GM19328 (cell line): ENCODE measurements around the gene MYO9B.
"Not testable (repeated sequence)": the region's sequence is repeated elsewhere in the genome, so short reads cannot be mapped to it uniquely, and the experiment has no call there.

ENCODE experiments used
- ATAC-seq: cut with Tn5 transposase; IDR thresholded peaks from one replicate; pipeline ENCODE4 v1.9.1; 2021; ENCODE audit warnings: mild to moderate bottlenecking, moderate library complexity; ENCODE audit not compliant: unreplicated experiment

The MYO9B gene

DNA sequence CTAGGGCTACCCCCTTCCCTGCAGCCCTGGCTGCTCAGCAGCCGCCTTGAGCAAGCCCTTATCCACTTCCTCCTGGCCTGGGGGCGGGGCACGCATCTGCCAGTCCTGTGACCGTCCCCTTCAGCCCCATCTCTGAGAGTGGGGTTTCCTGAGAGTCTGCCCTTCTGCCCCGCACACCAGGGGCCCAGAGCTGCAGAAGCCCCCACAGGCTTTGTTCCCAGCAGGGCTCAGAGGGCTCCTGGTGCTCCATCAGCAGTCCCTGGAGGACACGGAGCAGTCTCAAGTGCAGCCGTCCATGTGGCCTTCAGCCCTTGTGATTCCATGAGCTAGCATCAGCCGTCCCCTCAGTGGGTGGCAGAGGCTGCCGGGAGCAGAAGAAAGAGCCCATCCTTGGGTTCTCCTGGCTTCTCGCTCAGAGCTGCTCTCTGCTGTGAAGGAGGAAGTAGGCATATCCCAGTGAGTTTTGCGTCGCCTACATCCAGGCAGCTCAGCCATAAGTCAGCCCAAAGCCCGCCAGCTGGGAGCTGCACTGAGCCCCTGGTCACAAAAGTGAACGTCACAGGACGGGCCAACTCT lies 16.3 kb downstream of the MYO9B start:
- no peak for ATAC-seq

DNA sequence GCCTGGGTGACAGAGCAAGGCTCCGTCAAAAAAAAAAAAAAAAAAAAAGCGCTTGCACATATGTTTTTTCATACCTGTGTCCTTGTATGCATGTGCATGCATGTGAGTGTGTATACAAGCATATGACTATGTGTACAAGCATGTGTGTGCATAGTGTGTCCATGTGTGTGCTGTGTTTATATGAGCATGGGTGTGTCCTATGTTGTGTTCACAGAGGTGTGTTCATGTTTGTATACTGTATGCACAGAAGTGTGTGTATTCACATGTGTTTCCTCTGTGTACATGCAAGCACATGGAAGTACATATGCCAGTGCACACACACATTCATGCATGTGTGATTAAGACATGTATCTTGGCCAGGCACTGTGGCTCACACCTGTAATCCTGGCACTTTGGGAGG lies 17.1 kb downstream of the MYO9B start:
- no peak for ATAC-seq

DNA sequence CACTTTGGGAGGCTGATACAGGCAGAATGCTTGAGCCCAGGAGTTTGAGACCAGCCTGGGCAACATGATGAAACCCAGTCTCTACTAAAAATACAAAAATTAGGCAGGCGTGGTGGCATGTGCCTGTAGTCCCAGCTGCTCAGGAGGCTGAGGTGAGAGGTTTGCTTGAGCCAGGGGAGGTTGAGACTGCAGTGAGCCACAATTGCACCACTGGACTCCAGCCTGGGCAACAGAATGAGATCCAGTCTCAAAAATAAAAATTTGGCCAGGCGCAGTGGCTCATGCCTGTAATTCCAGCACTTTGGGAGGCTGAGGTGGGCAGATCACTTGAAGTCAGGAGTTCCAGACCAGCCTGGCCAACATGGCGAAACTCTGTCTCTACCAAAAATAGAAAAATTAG lies 19.1 kb downstream of the MYO9B start:
- not testable (repeated sequence) for ATAC-seq

DNA sequence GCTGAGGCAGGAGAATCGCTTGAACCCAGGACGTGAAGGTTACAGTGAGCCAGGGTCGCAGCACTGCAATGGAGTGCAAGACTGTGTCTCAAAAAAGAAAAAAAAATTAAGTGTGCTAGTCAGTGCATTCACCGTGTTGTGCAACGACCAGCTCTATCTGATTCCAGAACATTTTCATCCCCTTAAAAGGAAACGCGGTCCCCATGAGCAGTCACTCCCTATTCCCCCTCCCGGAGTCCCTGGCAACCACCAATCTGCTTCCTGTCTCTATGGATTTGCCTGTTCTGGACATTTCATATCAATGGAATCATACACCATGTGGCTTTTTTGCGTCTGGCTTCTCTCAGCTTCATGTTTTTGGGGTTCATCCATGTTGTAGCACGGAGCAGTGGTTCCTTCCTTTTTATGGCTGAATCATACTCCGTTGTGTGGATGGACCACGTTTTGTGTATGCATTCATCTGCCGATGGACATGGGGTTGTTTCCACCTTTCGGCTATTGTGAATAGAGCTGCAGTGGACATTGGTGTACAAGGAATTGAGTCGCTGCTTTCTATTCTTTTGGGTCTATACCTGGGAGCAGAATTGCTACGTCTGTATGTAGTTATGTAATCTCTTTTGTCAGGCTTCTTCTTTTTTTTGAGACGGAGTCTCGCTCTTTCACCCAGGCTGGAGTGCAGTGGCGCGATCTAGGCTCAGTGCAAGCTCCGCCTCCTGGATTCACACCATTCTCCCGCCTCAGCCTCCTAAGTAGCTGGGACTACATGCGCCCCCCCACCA lies 19.8 kb downstream of the MYO9B start:
- no peak for ATAC-seq

DNA sequence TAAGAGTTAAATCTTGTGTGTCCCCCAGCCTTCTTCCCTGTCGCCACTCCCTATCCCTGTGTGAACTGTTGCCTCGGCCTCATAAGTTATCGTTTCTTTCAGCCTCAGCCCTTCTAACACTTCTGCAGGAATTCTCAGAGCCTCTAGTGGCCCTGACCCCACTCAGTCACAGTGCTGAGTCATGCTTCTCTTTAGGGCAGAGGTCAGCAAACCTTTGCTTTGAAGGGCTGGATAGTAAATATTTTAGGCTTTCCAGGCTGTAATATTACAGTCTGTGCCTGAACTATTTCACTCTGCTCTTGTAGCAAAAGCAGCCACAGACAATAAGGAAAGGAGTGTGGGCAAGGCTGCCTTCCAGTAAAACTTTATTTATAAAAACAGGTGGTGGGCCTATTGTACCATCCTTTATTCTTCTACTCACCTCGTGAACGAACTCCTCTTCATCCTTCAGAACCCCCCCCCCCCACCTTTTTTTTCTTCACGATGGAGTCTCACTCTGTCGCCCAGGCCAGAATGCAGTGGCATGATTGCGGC lies 22.1 kb downstream of the MYO9B start:
- ATAC-seq: no peak

DNA sequence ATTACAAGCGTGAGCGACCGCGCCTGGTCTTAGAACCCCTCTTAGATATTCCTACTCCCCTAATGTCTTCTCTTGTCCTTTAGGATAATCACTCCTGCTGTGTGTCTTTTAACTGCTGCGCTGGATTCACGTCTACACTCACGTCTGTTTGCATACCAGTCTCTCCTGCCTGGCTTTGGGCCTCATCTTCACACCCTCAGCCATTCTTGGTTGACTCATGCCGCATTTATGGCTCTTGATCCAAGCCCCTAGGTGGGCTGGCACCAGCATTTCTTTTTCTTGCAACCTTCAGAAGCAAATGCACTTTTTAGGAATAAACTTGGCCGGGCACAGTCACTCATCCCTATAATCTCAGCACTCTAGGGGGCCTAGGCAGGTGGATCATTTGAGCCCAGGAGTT lies 22.7 kb downstream of the MYO9B start:
- no peak for ATAC-seq

DNA sequence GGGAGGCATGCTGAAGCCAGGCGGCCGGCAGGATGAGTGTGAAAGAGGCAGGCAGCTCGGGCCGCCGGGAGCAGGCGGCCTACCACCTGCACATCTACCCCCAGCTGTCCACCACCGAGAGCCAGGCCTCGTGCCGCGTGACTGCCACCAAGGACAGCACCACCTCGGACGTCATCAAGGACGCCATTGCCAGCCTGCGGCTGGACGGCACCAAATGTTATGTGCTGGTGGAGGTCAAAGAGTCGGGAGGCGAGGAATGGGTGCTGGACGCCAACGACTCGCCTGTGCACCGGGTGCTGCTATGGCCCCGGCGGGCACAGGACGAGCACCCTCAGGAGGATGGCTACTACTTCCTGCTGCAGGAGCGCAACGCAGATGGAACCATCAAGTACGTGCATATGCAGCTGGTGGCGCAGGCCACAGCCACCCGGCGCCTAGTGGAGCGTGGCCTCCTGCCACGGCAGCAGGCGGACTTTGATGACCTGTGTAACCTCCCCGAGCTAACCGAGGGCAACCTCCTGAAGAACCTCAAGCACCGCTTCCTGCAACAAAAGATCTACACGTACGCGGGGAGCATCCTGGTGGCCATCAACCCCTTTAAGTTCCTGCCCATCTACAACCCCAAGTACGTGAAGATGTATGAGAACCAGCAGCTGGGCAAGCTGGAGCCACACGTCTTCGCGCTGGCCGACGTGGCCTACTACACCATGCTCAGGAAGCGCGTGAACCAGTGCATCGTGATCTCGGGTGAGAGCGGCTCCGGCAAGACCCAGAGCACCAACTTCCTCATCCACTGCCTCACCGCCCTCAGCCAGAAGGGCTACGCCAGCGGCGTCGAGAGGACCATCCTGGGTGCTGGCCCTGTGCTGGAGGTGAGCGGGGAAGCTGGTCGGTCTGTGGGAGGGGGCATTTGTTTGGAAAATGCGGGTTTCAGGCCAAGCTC lies 26.4 kb downstream of the MYO9B start:
- ATAC-seq: no peak

DNA sequence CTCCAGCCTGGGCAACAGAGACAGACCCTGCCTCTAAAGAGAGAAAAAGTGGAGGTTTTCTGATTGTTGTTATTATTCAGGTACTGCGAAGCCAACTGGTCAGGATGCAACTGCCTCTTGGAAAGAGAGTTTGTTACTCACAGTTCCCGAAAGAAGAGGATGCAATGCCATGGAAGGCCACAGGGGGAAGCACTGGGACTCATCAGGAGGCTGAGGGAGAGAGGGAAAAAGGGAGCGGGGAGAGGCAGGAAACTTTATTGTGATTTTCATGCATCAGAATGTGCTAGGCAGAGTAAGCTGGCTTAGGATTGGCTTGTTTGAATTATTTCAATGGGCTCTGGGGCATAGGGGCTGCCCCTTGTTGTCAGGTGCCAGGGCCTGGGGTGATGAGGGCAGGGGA lies 27.6 kb downstream of the MYO9B start:
- no peak for ATAC-seq

DNA sequence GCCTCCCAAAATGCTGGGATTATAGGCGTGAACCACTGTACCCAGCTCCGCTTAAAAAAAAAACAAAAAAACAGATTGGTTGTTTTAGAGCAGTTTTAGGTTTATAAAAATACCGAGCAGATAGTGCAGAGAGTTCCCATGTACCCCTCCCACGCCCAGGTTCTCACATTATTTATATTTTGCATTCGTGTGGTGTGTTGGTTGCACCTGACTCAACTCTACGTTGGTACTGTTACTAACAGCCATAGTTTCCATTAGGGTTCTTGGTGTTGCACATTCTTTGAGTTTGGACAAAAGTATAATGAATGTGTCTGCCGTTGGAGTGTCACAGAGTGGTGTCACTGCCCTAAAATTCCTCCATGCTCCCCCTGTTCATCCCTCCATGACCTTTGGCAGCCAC lies 29.1 kb downstream of the MYO9B start:
- ATAC-seq: no peak

DNA sequence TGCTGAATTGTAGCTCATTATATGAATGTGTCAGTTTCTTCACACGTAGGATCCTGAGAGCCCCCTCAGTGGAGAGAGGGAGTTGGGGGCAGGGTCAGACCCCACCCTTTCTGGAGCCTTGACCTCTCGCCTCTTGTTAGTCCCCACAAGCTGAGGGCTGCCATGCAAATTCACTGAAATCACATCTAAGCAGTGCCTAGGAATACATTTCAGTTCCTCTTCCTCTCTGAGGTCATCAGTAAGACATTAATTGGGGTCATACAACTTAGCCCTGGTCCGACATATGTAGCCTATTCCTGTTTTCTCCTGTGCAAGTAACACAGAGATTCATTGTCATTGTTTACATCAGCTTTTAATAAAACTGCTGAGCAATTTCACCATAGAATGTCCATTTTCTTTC lies 30.0 kb downstream of the MYO9B start:
- no peak for ATAC-seq

DNA sequence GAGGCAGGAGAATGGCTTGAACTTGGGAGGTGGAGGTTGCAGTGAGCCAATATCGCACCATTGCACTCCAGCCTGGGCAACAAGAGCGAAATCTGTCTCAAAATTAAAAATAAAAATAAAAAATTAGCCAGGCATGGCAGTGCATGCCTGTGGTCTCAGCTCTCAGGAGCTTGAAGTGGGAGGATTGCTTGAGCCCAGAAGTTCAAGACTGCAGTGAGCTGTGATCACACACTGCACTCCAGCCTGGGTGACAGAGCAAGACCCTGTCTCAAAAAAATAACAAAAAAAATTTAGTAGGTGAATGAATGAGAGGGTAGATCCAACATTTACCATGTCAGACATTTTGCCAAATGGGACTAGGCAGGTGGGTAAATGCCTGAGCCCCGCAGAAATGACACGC lies 31.4 kb downstream of the MYO9B start:
- ATAC-seq: not testable (repeated sequence)

DNA sequence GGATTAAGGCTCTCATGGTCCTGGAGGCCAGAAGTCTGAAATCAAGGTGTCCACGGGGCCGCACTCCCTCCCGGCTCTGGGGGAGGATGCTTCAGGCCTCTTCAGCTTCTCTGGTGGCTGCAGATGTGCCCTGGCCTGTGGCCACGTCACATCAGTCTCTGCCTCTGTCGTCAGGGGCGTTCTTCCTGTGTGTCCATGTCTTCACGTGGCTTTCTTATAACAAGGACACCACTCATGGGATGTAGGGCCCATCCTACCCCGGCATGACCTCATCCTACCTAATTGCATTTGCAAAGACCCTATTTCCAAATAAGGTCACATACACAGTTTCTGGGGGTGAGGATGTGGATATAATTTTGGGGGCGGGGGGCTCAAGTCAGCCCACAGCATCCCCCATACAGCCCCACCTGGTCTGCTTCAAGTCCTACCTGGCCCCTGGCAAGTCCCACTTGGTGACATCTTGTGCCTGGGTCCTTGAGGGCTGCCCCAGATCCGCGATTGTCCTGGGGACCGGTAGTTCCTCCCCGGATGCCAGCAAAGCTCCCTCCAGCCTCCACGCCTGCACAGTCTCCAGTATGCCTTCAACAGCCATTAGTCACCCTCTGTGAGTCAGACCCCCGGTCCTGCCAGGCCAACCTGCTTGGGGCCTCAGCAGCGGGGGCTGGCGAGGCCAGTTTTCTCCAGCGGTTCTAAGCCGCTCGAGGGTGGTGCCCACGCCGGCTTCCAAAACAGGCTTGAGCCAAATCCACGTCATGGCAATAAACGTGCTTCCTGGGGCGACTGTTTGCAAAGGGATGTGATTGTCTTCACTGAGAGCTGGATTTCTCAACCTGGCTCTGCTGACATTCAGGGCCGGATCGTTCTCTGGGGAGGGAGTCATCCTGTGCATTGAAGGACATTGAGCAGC lies 32.2 kb downstream of the MYO9B start:
- ATAC-seq: no peak

DNA sequence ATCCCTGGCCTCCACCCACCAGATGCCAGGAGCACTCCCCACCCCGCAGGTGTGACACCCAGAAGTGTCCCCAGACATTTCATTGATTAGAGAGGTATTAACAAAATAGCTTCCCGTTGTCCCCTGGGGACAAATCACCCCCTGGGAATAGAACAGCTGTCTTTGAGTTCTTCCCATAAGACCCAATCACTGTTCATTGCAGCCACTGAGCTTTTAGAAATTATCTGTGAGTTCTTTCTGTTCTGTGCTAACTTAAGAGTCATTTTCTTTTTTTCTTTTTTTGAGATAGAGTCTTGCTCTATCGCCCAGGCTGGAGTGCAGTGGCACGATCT lies 32.8 kb downstream of the MYO9B start:
- no peak for ATAC-seq

DNA sequence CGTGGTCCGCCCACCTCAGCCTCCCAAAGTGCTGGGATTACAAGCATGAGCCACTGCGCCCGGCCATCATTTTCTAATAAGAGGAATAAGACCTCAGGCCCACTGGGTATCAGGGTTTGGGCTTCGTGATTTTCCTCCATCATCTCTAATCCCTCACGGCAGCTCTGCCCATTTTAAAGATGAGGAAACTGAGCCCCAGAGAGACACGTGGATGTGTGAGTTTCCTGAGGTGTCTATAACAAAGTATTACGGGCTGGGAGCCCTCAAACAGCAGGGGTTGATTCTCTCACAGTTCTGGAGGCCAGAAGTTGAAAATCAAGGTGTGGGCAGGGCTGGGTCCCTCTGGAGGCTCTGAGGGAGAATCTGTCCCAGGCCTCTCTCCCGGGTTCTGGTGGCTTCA lies 33.7 kb downstream of the MYO9B start:
- ATAC-seq: no peak

DNA sequence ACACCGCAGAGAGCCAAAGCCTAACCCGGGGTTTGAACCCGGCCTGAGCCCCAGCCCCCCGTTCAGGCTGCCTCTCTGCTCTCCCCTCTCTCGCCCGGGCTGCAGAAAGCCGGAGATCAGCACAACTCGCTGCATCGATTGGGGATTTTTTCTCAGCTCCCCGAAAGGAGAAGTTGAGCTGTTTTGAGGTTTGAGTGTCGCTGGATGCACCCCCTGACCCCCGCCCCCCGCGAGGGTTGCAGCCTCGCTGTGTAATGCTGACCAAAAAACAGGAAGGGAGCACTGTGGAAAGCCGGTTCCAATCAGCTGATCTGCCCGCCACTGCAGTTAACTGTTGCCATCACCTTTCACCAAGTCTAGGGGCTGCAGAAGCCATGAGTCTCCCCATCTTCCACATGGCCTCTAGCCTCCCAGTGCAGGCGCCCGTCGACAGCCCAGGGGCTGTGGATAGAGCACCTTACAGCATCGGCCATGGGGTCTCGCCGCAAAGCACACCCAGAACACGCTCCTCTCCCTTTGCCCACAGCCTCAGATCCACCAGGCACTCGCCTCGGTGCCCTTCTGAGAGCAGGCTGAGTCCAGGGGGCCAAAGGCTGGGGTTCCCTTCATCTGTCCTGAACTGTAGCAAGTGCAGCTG lies 34.5 kb downstream of the MYO9B start:
- ATAC-seq: no peak

DNA sequence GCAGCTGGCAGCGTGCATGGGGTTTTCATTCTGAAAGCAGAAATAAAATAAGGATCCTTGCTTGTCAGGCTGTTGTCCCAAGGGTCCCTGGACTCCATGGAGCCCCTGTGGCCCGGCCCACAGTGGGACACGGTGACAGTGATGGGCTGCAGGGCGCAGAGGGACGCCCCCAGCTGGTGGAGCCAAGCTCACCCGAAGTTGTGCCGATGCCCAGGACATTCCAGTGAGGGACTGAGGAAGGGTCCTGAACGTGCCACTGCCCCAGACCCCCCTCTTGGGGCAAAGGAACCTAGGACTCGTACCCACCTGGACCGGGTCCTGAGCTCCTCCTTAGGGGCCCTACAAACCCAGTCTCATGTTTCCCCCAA lies 35.0 kb downstream of the MYO9B start:
- no peak for ATAC-seq

DNA sequence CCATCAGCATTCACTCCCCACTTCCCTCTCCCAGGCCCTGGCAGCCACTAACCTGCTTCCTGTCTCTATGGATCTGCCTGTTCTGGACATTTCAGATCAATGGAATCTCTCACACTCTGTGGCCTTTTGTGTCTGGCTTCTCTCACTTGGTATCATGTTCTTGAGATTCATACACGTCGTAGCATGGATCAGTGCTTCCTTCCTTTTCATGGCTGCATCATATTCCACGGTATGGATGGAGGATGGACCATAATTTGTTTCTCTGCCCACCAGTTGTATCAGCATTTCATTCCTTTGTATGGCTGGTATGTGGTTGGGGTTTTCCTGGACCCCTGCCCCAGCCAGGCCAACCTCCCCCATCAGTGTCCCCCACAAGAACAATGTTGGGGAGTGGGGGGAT lies 36.2 kb downstream of the MYO9B start:
- no peak for ATAC-seq

DNA sequence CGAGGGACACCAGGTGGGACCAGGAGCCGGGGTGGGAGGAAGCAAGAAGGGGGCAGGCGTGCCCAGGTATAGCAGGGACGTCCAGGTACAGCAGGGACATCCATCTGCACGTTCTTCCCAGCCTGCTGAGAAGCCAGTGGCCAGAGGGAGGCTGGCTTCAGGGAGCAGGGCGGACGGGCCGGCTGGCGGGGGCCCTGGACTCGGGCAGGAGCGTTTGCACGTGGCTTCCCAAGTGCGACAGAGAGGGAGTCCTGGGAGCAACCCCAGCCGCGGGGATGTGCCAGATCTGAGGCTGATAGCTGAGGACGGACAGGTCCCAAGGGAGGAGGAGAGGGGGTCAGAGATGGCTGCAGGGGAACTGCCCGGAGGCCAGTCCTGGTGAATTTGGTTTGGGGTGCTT lies 36.7 kb downstream of the MYO9B start:
- ATAC-seq: no peak

DNA sequence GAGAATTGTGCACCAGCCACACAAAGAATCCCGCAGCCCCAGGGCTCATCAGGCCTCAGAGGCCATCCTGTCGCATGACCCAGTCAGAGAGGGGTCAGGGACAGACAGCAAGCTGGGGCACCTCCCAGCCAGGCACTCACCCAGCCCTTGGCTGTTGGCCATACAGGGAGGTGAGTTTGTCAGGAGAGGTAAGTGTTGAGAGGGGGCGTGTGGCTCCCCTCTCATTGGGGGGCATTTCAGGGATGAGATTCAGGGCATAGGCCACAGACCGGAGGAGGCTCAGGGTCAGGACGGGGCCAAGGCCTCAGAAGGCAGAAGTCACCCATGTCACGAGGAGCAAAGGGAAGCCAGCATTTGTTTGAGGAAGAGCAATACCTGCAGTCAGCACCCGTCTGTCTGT lies 37.1 kb downstream of the MYO9B start:
- ATAC-seq: no peak

DNA sequence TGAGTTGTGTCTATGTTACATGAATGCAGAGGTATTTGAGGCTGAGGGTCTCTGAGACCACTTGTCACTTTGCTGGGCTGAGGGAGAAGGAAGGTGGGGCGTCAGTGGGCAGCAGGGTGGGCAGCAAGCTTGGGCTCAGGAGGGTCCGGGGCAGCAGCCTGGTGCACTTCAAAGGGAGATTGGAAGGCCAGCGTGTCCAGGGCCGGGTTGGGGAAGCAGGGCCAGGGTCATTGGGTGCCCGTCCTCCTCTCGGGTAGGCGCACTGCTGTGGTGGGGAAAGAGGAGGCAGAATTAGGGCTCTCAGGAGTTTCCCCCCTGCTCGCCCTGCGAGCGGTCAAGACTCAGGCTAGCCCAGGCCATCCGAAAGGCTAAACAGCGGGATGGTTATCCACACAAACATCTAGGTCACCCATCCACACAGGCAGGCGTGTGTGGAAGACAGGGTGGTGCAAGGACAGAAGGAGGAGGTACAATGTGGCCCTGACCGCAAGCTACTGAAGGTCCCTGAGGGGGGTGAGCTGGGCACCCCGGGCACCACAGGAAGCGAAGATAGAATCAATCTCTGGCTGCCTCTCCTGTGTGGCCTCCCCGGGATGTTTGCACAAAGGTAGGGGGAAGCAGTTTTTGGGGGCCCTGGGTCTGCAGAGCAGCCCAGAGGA lies 37.7 kb downstream of the MYO9B start:
- ATAC-seq: no peak
